H1 (cell line): ENCODE data around the gene GRM5.

Source experiments
- BRCA1 ChIP-seq: IDR thresholded peaks from 2 replicates; pipeline ENCODE4 v1.6.1; 2012; ENCODE audit warnings: low read depth, low read length, improper control_type of control experiment
- CBX8 ChIP-seq: fragments of 300-800, 300-1000 bp; sonication (generic); IDR thresholded peaks from 2 replicates; pipeline ENCODE4 v1.7.1; 2016; ENCODE audit warnings: low read depth, low read length, borderline replicate concordance
- CEBPB ChIP-seq: IDR thresholded peaks from 2 replicates; pipeline ENCODE4 v1.6.1; 2012; ENCODE audit warnings: low read depth, low read length
- CREB1 ChIP-seq: IDR thresholded peaks from 2 replicates; pipeline ENCODE4 v1.6.1; 2012; ENCODE audit warnings: inconsistent platforms
- CTCF ChIP-seq, 3 experiments: IDR thresholded peaks; 1 replicate in 2 of 3; 2 replicates in 1 of 3; pipeline versions ENCODE4 v1.5.1 to v1.6.1; 2011; ENCODE audit warnings: low read length in 3 of 3, mild to moderate bottlenecking in 3 of 3, inconsistent platforms in 2 of 3, low read depth in 1 of 3, moderate library complexity in 1 of 3; ENCODE audit not compliant: insufficient read depth in 1 of 3; ENCODE audit errors: control extremely low read depth in 1 of 3
- EZH2 ChIP-seq: fragments of 200-600 bp; sonication (generic); IDR thresholded peaks from 2 replicates; pipeline ENCODE4 v1.7.1; 2012; ENCODE audit warnings: low read depth, mild to moderate bottlenecking, moderate library complexity, low read length, inconsistent platforms; ENCODE audit not compliant: severe bottlenecking
- HDAC6 ChIP-seq: IDR thresholded peaks from one replicate; pipeline ENCODE4 v1.7.1; 2012; ENCODE audit warnings: low read depth, mild to moderate bottlenecking, inconsistent platforms, low read length, moderate library complexity
- JUND ChIP-seq: IDR thresholded peaks from 2 replicates; pipeline ENCODE4 v1.6.1; 2011; ENCODE audit warnings: mild to moderate bottlenecking, improper control_type of control experiment, low read length
- POLR2A ChIP-seq, 2 experiments: IDR thresholded peaks; 1 replicate in 1 of 2; 2 replicates in 1 of 2; pipeline ENCODE4 v1.6.1; 2011; ENCODE audit warnings: low read depth in 2 of 2, low read length in 2 of 2, mild to moderate bottlenecking in 2 of 2; ENCODE audit errors: control extremely low read depth in 1 of 2
- POLR2AphosphoS5 ChIP-seq: IDR thresholded peaks from 2 replicates; pipeline ENCODE4 v1.6.1; 2011; ENCODE audit warnings: low read depth, low read length
- SP2 ChIP-seq: IDR thresholded peaks from 2 replicates; pipeline ENCODE4 v1.6.1; 2012; ENCODE audit warnings: mild to moderate bottlenecking, low read length, inconsistent platforms
- SUZ12 ChIP-seq: fragments of 200-600 bp; sonication (generic); IDR thresholded peaks from 2 replicates; pipeline ENCODE4 v1.6.1; 2012; ENCODE audit warnings: mild to moderate bottlenecking, inconsistent platforms, low read length, moderate library complexity, mixed read lengths

GRCh38 chr11:88831303-88831890, 234.4 kb downstream of the GRM5 start:
- TF ChIP-seq CBX8: no peak
- TF ChIP-seq JUND: no peak
- no peak for TF ChIP-seq SUZ12
- no peak for TF ChIP-seq CTCF (IDR thresholded peaks at IDR 0.05; ENCODE audit: control extremely low read depth in 1 of 3, insufficient read depth in 1 of 3, low read depth in 1 of 3, low read length in 3 of 3)
- no peak for TF ChIP-seq BRCA1
- no peak for TF ChIP-seq POLR2A (IDR thresholded peaks at IDR 0.05; ENCODE audit: control extremely low read depth in 1 of 2, low read depth in 2 of 2, low read length in 2 of 2)
- no peak for TF ChIP-seq POLR2AphosphoS5
- no peak for TF ChIP-seq CREB1
- no peak for TF ChIP-seq HDAC6
- no peak for TF ChIP-seq EZH2
- TF ChIP-seq CEBPB: no peak
- no peak for TF ChIP-seq SP2
